ENCODE data around the gene CLRN3. TPM values are rescaled to one million over a fixed set of nuclear protein-coding genes. Genes with fewer than 3 reads are reported as not detected.

Gene CLRN3
- total and polyA plus RNA-seq, 2 of the 8 experiments (the other 6 are each of a cell fraction or from before 2014, with no cell fraction given) = not detected

GRCh38 chr10:127937915-127938463 lies 45.2 kb upstream of the CLRN3 start:
- no peak overlapping the region for H4K91ac ChIP-seq (replicated peaks; ENCODE audit: insufficient read length, low read length)
- no peaks in the 10 kb centered on the region; the same call in 1 of the 2 replicates for H3K23me2 ChIP-seq (ENCODE audit: low read depth, low read length)
- no peak overlapping the region for H3K4ac ChIP-seq (replicated peaks; ENCODE audit: insufficient read length, low read depth, low read length)
- no peak overlapping the region for H2AFZ ChIP-seq (ENCODE audit: low read length)
- 86% methylated on average over 5 of the region's 5 CpGs; no CpG with 5 or more reads in 1 of the 2 experiments for WGBS, 2 experiments (ENCODE audit: extremely low coverage in 1 of 2, insufficient coverage in 1 of 2, insufficient read length in 1 of 2, insufficient replicate concordance in 2 of 2, low coverage in 1 of 2, low lambda C conversion rate in 2 of 2, missing lambda C conversion rate in 1 of 2)
- no peak overlapping the region for H2BK20ac ChIP-seq (ENCODE audit: low read length)
- H3K27ac ChIP-seq (ENCODE audit: low read depth, low read length) = no peak overlapping the region
- no peaks in the 10 kb centered on the region for H3K36me3 ChIP-seq (ENCODE audit: control insufficient read depth in 2 of 4, insufficient read depth in 4 of 4, low read length in 3 of 4)
- no peaks in the 10 kb centered on the region for H3K9me3 ChIP-seq (ENCODE audit: insufficient read depth in 2 of 2, low read depth in 1 of 2, low read length in 1 of 2)
- DNase-seq (ENCODE audit: low read depth in 1 of 2, low spot score in 2 of 2) = no peak
- H3K79me1 ChIP-seq (ENCODE audit: low read depth, low read length) = no peaks in the 10 kb centered on the region
- no peak overlapping the region for H4K5ac ChIP-seq (ENCODE audit: insufficient read length, low read depth, low read length)
- no peaks in the 10 kb centered on the region for H3K27me3 ChIP-seq (replicated peaks in 1 of 4; ENCODE audit: control insufficient read depth in 3 of 4, extremely low read depth in 1 of 4, insufficient read depth in 3 of 4, low read length in 3 of 4)
- no peaks in the 10 kb centered on the region for H3K79me2 ChIP-seq (ENCODE audit: control insufficient read depth in 1 of 2, insufficient read depth in 2 of 2, low read length in 2 of 2)
- no peak overlapping the region for H2AK5ac ChIP-seq (ENCODE audit: low read depth, low read length)
- H2BK5ac ChIP-seq (ENCODE audit: low read depth, low read length) = no peak overlapping the region
- no peaks in the 10 kb centered on the region for H4K20me1 ChIP-seq (replicated peaks in 1 of 2; ENCODE audit: control insufficient read depth in 1 of 2, insufficient read depth in 2 of 2, low read length in 2 of 2)
- no peak for TF ChIP-seq TAF7 (optimal IDR thresholded peaks at IDR 0.05; ENCODE audit: borderline replicate concordance, low read depth, low read length)
- TF ChIP-seq CTCF (IDR thresholded peaks at IDR 0.05; ENCODE audit: control extremely low read depth in 1 of 3, insufficient read depth in 1 of 3, low read depth in 1 of 3, low read length in 3 of 3) = no peak
- TF ChIP-seq FOSL1 (IDR thresholded peaks at IDR 0.05; ENCODE audit: insufficient read depth, low read depth, low read length) = no peak
- no peak for TF ChIP-seq RXRA (IDR thresholded peaks at IDR 0.05; ENCODE audit: insufficient read depth, low read depth, low read length)
- TF ChIP-seq CBX8 (IDR thresholded peaks at IDR 0.05; ENCODE audit: borderline replicate concordance, low read depth, low read length) = no peak
- no peak for TF ChIP-seq TBP (IDR thresholded peaks at IDR 0.05; ENCODE audit: low read depth, low read length)
- H2BK12ac ChIP-seq (ENCODE audit: low read depth, low read length) = no peak overlapping the region
- no peak overlapping the region for H3K23ac ChIP-seq (ENCODE audit: insufficient read length)
- no peak overlapping the region for H3K56ac ChIP-seq (replicated peaks; ENCODE audit: insufficient read length, low read depth, low read length)
- no peak overlapping the region for H3K9ac ChIP-seq (replicated peaks in 1 of 4; ENCODE audit: extremely low read depth in 1 of 4, low read depth in 3 of 4, low read length in 3 of 4)
- H3K4me3 ChIP-seq (ENCODE audit: extremely low read depth in 1 of 4, insufficient read depth in 2 of 4, low read depth in 3 of 4, low read length in 4 of 4) = no peak overlapping the region
- no peak overlapping the region for H3K18ac ChIP-seq (ENCODE audit: extremely low read depth, low read length)
- H2BK15ac ChIP-seq (ENCODE audit: low read length) = no peak overlapping the region
- H2BK120ac ChIP-seq (replicated peaks; ENCODE audit: low read depth, low read length) = no peak overlapping the region
- no peak overlapping the region for H3K4me2 ChIP-seq (ENCODE audit: insufficient read depth in 1 of 2, low read depth in 2 of 2, low read length in 2 of 2)
- CTCF ChIA-PET (ENCODE audit: partially characterized antibody) = interaction anchor here (0.5 to 2.0 kb wide), 13 partner anchors 10 to 154 kb away, joined by 3 to 5 read pairs (median 3); no protein-coding TSS in a partner anchor
- POLR2A ChIA-PET (ENCODE audit: partially characterized antibody) = no interaction called here
- peaks cover 0 to 3% (median 0%) of the 10 kb centered on the region in 4 experiments; a peak in 1 of 7 replicates for H3K4me1 ChIP-seq (replicated peaks in 1 of 4; ENCODE audit: control insufficient read depth in 3 of 4, insufficient read depth in 4 of 4, low read length in 3 of 4)
- FAIRE-seq = no peak
- no peak overlapping the region; the same call in 1 of the 2 replicates for H4K8ac ChIP-seq (ENCODE audit: extremely low read depth, insufficient read depth, low read length)
- no peak overlapping the region for H3K14ac ChIP-seq (ENCODE audit: insufficient read length)

Data from H1 (cell line).